Astrocyte of the spinal cord (primary cell): Measurements from ENCODE around the gene ARHGAP22.

Source experiments
- DNase-seq: peaks from one replicate; pipeline ENCODE4 v3.0.0; 2011; ENCODE audit warnings: low read depth, low spot score
- H3K4me3 ChIP-seq: 2 replicates; pipeline ENCODE4 v1.5.1; 2011; ENCODE audit warnings: low read depth, mild to moderate bottlenecking, low read length, moderate library complexity
- in situ Hi-C: cut with HindIII; loops from 2 replicates; pipeline ENCODE4 v1.10.0; 2017; ENCODE audit warnings: low sequenced_read_pairs
- TF ChIP-seq, protein P1 (sequence below): IDR thresholded peaks from 2 replicates; pipeline ENCODE4 v1.5.1; 2012; ENCODE audit warnings: low read depth, mild to moderate bottlenecking, low read length, inconsistent platforms

Gene ARHGAP22

DNA sequence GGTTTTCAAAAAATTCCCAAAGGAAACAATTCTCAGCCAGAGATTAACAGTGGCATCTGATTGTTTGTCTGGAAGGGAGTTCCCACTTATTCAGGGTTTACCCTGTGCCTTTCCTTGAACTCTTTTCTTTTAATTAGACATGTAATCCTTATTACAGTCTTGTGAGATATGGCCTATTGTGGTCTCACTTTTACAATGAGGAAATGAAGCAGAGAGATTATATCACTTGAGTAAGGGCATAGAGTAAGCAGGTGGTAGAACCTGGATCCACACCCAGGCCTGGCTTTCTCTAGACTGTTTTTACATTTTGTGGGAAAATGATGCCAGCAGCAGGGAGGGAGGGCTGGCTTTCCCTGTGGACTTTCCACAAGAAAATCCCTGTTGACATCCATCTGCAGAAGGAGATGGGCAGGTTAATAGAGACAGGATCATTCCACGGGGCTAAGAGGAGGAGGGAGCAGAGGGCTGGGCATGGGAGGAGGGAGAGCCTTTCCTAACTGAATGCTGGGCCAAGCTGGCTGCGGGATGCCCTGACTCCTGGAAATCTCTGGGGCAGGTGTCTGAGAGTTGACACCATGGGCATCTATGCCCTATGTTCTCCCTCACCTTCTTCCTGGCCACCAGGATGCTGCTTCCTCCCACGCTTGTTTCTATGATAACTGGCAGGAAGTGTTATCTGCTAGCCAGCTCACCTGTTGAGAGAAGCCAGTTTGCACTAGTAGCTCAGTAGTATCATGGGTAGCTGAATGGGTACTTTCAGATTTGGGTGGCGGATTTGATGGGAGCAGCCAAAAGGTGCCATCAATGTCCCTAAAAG, 28.7 kb upstream of the ARHGAP22 start:
- TF ChIP-seq, protein P1, sequence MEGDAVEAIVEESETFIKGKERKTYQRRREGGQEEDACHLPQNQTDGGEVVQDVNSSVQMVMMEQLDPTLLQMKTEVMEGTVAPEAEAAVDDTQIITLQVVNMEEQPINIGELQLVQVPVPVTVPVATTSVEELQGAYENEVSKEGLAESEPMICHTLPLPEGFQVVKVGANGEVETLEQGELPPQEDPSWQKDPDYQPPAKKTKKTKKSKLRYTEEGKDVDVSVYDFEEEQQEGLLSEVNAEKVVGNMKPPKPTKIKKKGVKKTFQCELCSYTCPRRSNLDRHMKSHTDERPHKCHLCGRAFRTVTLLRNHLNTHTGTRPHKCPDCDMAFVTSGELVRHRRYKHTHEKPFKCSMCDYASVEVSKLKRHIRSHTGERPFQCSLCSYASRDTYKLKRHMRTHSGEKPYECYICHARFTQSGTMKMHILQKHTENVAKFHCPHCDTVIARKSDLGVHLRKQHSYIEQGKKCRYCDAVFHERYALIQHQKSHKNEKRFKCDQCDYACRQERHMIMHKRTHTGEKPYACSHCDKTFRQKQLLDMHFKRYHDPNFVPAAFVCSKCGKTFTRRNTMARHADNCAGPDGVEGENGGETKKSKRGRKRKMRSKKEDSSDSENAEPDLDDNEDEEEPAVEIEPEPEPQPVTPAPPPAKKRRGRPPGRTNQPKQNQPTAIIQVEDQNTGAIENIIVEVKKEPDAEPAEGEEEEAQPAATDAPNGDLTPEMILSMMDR = no peak
- in situ Hi-C loops = no loop called here

DNA sequence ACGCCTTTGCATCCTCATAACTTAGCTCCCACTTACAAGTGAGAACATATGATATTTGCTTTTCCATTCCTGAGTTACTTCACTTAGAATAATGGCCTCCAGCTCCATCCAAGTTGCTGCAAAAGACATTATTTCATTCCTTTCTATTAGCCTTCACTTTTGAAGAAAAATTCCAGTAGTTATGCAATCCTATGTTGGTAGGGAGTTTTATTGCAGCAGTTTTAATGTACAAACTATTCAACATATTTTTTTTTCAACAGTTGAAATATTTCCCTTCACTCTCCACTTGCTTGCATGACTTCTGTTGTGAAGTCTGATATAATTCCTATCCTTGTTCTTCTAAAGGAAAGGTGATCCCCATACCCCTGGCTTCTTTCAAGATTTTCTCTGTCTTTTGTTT, 27.3 kb upstream of the ARHGAP22 start:
- in situ Hi-C loops = no loop called here
- no peak overlapping the region for H3K4me3 ChIP-seq
- TF ChIP-seq, protein P1 = no peak
- no peak for DNase-seq

More for the DNA sequence above, 28.7 kb upstream of the ARHGAP22 start:
- DNase-seq = no peak
- no peak overlapping the region for H3K4me3 ChIP-seq

DNA sequence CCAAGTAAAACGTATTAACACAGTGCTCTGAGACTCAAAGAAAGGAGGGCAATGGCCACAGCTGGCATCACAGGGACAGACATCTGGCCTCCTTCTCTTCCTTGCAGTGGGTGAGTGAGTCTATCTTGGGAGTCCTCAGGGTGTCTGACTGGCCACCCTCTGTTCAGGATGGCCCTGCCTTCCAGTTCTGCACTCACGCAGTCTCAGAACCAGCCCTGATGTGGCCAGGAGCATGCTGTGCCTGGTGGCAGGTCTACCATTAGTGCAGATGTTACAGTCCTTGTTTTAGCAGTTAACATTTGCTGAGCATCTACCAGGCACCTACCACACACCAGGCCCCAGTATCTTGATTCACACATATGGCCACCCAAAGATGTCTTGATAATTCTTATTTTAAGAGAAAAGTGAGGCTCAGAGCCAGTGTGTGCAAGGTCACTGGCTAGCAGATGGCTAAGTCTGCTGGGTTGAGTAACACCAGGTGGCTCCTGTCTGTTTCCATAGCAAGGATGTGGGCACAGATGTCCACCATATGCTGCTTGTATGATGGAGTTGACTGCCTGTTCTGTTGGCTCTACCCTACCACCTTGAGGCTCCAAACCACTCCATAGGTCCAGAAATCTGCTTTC, 23.2 kb upstream of the ARHGAP22 start:
- TF ChIP-seq, protein P1 = no peak
- in situ Hi-C loops = no loop called here
- no peak for DNase-seq
- no peak overlapping the region for H3K4me3 ChIP-seq

DNA sequence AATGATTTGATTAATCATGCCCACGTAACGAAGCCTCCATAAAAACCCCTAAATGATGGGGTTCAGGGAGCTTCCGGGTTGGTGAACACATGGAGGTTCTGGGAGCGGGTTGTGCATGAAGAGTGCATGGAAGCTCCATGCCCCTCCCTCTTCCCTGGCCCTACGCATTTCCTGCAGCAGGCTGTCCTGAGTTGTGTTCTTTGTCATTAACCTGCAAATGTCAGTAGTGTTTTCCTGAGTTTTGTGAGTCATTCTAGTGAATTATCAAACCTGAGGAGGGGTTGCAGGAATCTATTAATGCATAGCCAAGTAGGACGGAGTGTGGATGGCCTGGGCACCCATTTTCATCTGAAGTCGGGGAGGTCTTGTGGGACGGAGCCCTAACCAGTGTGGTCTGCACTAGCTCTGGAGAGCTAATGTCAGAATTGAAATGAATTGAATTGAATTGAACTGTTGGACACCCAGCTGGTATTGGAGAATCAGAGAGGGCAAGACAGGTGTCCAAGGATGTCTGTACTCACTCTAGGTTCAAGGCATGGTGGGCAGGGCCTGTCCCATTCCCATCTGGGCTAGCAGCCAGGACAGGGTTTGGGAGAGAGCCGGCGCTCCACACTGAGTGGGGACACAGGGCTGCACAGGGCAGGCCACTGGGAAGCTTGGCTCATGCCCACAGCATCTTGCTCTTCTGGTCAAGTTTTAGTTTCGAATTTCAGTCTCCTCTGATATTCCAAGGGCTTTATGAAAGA, 22.3 kb upstream of the ARHGAP22 start:
- TF ChIP-seq, protein P1 = no peak
- in situ Hi-C loops = no loop called here
- no peak overlapping the region for H3K4me3 ChIP-seq
- DNase-seq = no peak

DNA sequence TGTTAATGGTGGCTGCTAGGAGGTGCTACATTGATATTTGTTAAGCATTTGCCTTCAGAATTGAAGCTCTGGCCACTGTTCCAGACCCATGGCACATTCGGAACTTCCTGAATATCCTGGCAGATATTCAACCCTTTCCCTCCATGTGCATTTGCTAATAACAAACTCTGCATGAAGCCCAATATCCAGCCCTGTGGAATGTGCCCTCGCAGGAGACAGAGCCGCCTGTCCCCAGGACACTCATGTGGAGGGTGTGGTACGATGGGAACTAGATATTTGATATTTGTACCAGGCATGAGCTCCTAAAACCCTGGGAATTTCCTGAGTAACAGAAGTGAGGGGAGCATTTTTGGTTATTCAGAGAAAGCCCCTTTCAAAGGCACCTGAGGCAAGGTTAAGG, 21.6 kb upstream of the ARHGAP22 start:
- TF ChIP-seq, protein P1 = no peak
- no peak for DNase-seq
- in situ Hi-C loops = no loop called here
- no peak overlapping the region for H3K4me3 ChIP-seq

DNA sequence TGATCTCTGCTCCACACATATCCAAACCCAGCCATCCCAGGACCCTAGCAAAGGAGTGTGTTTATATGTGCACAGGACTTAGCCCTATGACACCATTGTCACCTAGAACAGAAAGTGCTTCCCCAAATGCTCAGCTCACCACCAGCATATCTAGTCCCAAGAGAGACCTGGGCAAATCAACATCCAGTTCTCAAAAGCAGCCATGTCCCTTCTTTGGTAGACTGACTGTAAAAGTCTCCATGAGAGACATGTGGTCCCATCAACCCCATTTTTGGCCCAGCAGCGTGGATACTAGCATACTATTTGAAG, 20.9 kb upstream of the ARHGAP22 start:
- DNase-seq = no peak
- in situ Hi-C loops = no loop called here
- TF ChIP-seq, protein P1 = no peak
- no peak overlapping the region for H3K4me3 ChIP-seq
